Esophagus muscularis mucosa (tissue), 3 donors: ENCODE measurements around the gene PPIL1.

Source experiments
- POLR2A ChIP-seq: fragments of 450-650 bp; IDR thresholded peaks from one replicate; pipeline ENCODE4 v1.6.1; 2017; ENCODE audit warnings: antibody characterized with exemption, moderate library complexity, mild to moderate bottlenecking, low read depth
- POLR2AphosphoS5 ChIP-seq, 2 donors: sonication (generic); formaldehyde crosslinking; IDR thresholded peaks; one replicate each; pipeline ENCODE4 v1.6.1; 2017; ENCODE audit warnings: antibody characterized with exemption in 2 of 2
- TF ChIP-seq, protein P1 (sequence below), 3 experiments: fragments of 200-600 bp in 2 of 3; fragments of 450-650 bp in 1 of 3; sonication (generic) in 2 of 3; IDR thresholded peaks; one replicate each; pipeline ENCODE4 v1.5.1; 2017 to 2019; ENCODE audit warnings: antibody characterized with exemption in 3 of 3, mild to moderate bottlenecking in 2 of 3, moderate library complexity in 1 of 3

- TF ChIP-seq, protein P1, sequence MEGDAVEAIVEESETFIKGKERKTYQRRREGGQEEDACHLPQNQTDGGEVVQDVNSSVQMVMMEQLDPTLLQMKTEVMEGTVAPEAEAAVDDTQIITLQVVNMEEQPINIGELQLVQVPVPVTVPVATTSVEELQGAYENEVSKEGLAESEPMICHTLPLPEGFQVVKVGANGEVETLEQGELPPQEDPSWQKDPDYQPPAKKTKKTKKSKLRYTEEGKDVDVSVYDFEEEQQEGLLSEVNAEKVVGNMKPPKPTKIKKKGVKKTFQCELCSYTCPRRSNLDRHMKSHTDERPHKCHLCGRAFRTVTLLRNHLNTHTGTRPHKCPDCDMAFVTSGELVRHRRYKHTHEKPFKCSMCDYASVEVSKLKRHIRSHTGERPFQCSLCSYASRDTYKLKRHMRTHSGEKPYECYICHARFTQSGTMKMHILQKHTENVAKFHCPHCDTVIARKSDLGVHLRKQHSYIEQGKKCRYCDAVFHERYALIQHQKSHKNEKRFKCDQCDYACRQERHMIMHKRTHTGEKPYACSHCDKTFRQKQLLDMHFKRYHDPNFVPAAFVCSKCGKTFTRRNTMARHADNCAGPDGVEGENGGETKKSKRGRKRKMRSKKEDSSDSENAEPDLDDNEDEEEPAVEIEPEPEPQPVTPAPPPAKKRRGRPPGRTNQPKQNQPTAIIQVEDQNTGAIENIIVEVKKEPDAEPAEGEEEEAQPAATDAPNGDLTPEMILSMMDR (IDR thresholded peaks at IDR 0.05) = no peak
- no peak for TF ChIP-seq POLR2A
- TF ChIP-seq POLR2AphosphoS5 (IDR thresholded peaks at IDR 0.05) = no peak
These were observed 56.8 kb downstream of the PPIL1 start for GRCh38 chr6:36817847-36818246.
